Adipose tissue (tissue), 3 donors: ENCODE results near the gene JMJD8. TPM values are rescaled to one million over a fixed set of nuclear protein-coding genes. Genes with fewer than 3 reads are reported as not detected.

Source experiments
- H3K27ac ChIP-seq: one replicate; pipeline ENCODE4 v1.5.1; 2013; ENCODE audit warnings: low read depth, low read length
- WGBS, 3 donors: extraction: QIAGEN DNeasy Blood & Tissue Kit; methylation state at CpG; one replicate each; pipeline ENCODE4 v1.1.7; 2013; 5-methylcytosine and 5-hydroxymethylcytosine counted together
- polyA plus RNA-seq, 3 donors: library from polyadenylated mRNA; stranded (reverse); fragments of 200-250 nt; gene quantifications; one replicate each; pipeline ENCODE4 v1.2.3, GENCODE V29; 2013
- donor health status: healthy with polysubstance abuse.
- donor health status: Bipolar disorder and iron deficiency.
- donor health status: healthy.

JMJD8 gene
- polyA plus RNA-seq, 3 donors = 36.8 to 77.7 (median 44.9) TPM

GRCh38 chr16:652454-653305, 31.5 kb downstream of the JMJD8 start:
- WGBS, 3 donors = 86 to 88% (median 88%) methylated on average over 28 of the region's 28 CpGs
- no peak overlapping the region for H3K27ac ChIP-seq

- WGBS, 3 donors = 88 to 91% (median 90%) methylated on average over 21 to 22 of the region's 22 CpGs
Measured at GRCh38 chr16:651844-652243, 32.3 kb downstream of the JMJD8 start.

GRCh38 chr16:649631-650030, 34.5 kb downstream of the JMJD8 start:
- 4 to 5% (median 5%) methylated on average over 27 to 44 of the region's 44 CpGs for WGBS, 3 donors
- H3K27ac ChIP-seq = no peak overlapping the region

More at GRCh38 chr16:651844-652243, 32.3 kb downstream of the JMJD8 start:
- H3K27ac ChIP-seq = no peak overlapping the region

GRCh38 chr16:648781-649589, 35.1 kb downstream of the JMJD8 start, which contains the start of gene WDR90:
TSS of gene WDR90 (plus strand) at chr16:649365. CDS start at chr16:649417, 52 bp downstream.
- H3K27ac ChIP-seq = no peak within 1 kb of the TSS
- 1 to 2% (median 2%) methylated on average over 59 to 91 of the region's 91 CpGs for WGBS, 3 donors

GRCh38 chr16:648071-648780, 35.9 kb downstream of the JMJD8 start:
- 19 to 44% (median 35%) methylated on average over 24 of the region's 24 CpGs for WGBS, 3 donors
- H3K27ac ChIP-seq = no peak overlapping the region

- WGBS, 3 donors = 65 to 84% (median 78%) methylated on average over 24 to 25 of the region's 25 CpGs
- H3K27ac ChIP-seq = no peak overlapping the region
Measured at GRCh38 chr16:647173-647902, 36.8 kb downstream of the JMJD8 start.

- H3K27ac ChIP-seq = no peak overlapping the region
Measured at GRCh38 chr16:646679-647172, 37.4 kb downstream of the JMJD8 start.

GRCh38 chr16:645852-646678, 38.1 kb downstream of the JMJD8 start:
- H3K27ac ChIP-seq = no peak overlapping the region
- WGBS, 3 donors = 66 to 74% (median 73%) methylated on average over 30 to 32 of the region's 32 CpGs

More at GRCh38 chr16:646679-647172, 37.4 kb downstream of the JMJD8 start:
- WGBS, 3 donors = 79 to 83% (median 81%) methylated on average over 22 of the region's 22 CpGs

GRCh38 chr16:644556-644955, 39.6 kb downstream of the JMJD8 start:
- whole genome bisulfite sequencing, 3 donors = 90 to 93% (median 92%) methylated on average over 12 of the region's 12 CpGs
- no peak overlapping the region for H3K27ac ChIP-seq

- WGBS, 3 donors = 70 to 86% (median 84%) methylated on average over 13 of the region's 13 CpGs
- no peak overlapping the region for H3K27ac ChIP-seq
Measured at GRCh38 chr16:643050-643368, 41.1 kb downstream of the JMJD8 start.

GRCh38 chr16:642189-643049, 41.7 kb downstream of the JMJD8 start:
- 5 to 7% (median 7%) methylated on average over 37 to 72 of the region's 72 CpGs for WGBS, 3 donors

GRCh38 chr16:641326-642188, 42.6 kb downstream of the JMJD8 start, which contains the start of gene MCRIP2:
TSS of gene MCRIP2 (plus strand) at chr16:641828. CDS start at chr16:641992, 164 bp downstream.
- WGBS, 3 donors = 1 to 2% (median 1%) methylated on average over 55 to 81 of the region's 81 CpGs
- H3K27ac ChIP-seq = no peak within 1 kb of the TSS

More at GRCh38 chr16:642189-643049, 41.7 kb downstream of the JMJD8 start:
- H3K27ac ChIP-seq = no peak overlapping the region

GRCh38 chr16:640614-641013, 43.5 kb downstream of the JMJD8 start:
- no peak overlapping the region for H3K27ac ChIP-seq
- WGBS, 3 donors = 79 to 94% (median 86%) methylated on average over 4 to 5 of the region's 5 CpGs

- WGBS, 3 donors = 81 to 85% (median 82%) methylated on average over 9 of the region's 9 CpGs
Measured at GRCh38 chr16:638836-639235, 45.3 kb downstream of the JMJD8 start.

GRCh38 chr16:638034-638543, 46.0 kb downstream of the JMJD8 start:
- no peak overlapping the region for H3K27ac ChIP-seq
- WGBS, 3 donors = 55 to 90% (median 89%) methylated on average over 15 of the region's 15 CpGs

More at GRCh38 chr16:638836-639235, 45.3 kb downstream of the JMJD8 start:
- no peak overlapping the region for H3K27ac ChIP-seq
